ENCODE data around the gene HAGHL. TPM values are rescaled to one million over a fixed set of nuclear protein-coding genes. Genes with fewer than 3 reads are reported as not detected.
"Not testable (repeated sequence)": the region's sequence is repeated elsewhere in the genome, so short reads cannot be mapped to it uniquely, and the experiment has no call there.

The HAGHL gene
- total RNA-seq, 1 experiment from 2014 or later: 4.9 TPM

DNA sequence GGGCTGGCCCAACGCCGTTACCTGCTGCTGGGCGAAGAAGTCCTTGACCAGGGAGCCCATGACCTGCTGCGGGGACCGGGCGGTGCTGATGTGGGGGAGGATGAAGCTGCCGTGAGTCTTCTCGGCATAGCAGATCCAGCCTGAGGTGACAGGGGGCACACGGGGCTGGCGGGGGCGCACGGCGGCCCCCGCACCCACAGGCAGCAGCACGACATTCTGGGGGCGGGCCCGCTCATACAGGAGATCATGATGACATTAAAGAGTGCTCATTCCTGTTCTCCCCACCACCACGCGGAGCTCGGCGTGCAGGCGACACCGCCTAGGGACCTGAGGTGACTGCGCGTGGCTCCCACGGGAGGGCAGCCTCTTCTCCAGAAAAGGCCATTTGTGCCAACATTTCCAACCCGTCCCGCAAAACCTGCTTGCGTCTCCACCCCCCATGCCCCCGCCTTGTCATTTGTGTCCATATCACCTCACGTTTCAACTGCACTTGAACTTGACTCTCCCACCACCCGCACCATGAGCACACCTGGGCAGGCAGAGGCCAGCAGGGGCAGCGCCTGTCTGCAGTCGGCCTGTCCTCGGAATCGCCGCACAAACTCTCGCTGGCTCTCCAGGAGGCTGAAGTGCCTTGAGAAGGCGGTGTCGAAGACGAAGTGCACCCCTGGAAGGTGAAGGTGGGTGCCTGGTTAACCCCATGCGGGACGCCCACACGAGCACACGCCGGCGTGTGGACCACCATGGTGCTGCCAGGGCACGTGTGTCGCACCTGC lies 7.5 kb downstream of the HAGHL start:
- no peak for DNase-seq (ENCODE audit: low read depth)

GRCh38 chr16:734981-735881 lies 8.3 kb downstream of the HAGHL start:
- no peak for DNase-seq (ENCODE audit: low read depth)

DNA sequence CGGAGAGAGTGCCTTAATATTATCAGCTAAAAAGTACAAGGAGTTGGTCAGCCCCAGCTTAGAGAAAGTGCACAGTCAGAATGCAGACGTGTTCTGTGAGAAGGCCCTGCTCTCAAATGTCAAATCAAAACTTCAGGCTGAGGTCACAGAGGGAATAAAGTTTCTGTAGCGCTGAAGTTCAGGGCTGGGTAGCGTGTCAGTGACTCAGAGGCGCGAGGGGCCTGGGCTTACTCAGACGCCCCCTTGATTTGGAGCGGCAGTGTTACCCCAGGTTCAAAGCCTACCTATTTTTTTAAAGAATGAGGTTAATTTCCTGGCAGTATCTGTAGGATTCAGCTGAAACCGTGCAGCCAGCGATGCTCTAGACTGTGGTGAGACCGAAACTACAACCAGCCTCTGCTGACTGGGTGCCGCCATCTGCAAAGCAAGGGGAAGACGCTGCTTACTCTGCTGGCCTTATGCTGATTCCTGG lies 9.1 kb downstream of the HAGHL start:
- no peak for DNase-seq (ENCODE audit: low read depth)

- DNase-seq (ENCODE audit: low read depth): no peak
These were observed 10.1 kb downstream of the HAGHL start for GRCh38 chr16:736936-737481.

- DNase-seq (ENCODE audit: low read depth): no peak
These were observed 12.9 kb downstream of the HAGHL start for GRCh38 chr16:739560-740458.

GRCh38 chr16:740459-740763 lies 13.5 kb downstream of the HAGHL start:
- DNase-seq (ENCODE audit: low read depth): no peak

DNA sequence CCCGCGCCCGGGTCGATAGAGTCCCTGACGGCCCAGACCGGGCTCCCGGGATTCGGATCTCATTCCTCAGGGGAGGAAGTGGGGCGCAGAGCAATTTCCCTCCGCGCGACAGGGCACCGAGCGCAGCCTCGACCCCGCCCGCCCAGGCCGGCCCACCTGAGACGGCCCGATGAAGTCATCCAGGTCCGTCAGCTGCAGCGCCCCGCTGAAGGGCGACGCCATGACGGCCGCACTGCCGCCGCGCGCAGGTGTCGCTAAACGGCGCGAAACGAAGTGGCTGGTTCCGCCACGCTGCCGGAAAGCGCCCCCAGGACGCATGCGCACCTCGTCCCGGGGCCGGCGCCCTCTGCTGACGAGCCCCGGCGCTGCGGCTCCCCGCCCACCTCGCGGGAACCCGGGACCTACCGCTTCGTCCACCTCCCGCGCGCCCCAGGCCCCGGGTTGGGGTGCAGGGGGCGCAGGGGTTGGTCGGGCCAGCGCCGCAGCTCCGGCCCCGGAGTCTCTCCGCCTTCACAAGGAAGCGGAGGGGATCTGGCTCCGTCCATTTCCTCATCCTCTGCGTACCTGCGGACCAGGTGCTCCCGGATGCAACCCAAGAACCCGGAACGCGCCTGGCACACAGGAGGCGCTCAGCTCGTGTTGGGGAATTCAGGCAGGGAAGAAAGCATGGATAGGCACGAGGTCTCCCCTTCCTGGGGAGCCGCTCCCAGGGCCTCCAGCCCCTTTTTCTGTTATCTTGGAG lies 14.0 kb downstream of the HAGHL start, which contains the start of gene CIAO3:
TSS of gene CIAO3 (minus strand) at position 234 of the 742 bp plus-strand sequence. CDS start at position 222, 12 bp downstream.
- DNase-seq (ENCODE audit: low read depth): peak; percentile 82

GRCh38 chr16:741986-742629 lies 15.2 kb downstream of the HAGHL start:
- no peak for DNase-seq (ENCODE audit: low read depth)

- not testable (repeated sequence) for DNase-seq (ENCODE audit: low read depth)
These were observed 16.0 kb downstream of the HAGHL start for GRCh38 chr16:742894-743293.

DNA sequence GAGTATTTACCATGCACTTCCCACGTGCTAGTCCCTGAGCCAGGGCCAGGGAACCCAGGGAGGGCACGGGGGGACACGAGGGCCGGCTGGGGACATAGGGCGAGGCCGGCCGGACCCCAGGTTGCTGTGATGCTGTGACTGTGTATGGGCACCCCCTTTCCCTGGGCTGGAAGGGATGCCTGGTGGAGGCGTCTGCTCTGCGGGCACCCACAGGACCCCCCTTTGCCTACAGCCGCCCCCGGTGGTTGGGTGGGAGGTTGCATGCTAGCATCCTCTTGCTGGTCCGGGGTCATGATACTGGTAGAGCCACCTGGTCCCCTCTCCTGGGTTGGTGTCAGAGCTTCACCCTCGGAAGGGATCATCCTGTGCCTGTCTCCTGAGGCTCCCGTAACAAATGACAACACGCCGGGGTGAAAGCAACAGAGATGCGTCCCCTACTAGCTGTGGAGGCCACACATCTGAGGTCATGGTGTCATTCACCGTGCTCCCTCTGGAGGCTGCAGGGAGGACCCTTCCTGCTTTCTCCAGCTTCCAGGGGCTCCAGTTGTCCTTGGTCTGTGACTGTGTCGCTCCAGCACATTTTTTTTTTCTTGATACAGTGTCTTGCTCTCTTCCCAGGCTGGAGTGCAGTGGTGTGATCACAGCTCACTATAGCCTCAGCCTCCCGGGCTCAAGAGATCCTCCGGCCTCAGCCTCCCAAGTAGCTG lies 17.0 kb downstream of the HAGHL start:
- DNase-seq (ENCODE audit: low read depth): no peak

GRCh38 chr16:745739-746138 lies 18.8 kb downstream of the HAGHL start:
- no peak for DNase-seq (ENCODE audit: low read depth)

DNA sequence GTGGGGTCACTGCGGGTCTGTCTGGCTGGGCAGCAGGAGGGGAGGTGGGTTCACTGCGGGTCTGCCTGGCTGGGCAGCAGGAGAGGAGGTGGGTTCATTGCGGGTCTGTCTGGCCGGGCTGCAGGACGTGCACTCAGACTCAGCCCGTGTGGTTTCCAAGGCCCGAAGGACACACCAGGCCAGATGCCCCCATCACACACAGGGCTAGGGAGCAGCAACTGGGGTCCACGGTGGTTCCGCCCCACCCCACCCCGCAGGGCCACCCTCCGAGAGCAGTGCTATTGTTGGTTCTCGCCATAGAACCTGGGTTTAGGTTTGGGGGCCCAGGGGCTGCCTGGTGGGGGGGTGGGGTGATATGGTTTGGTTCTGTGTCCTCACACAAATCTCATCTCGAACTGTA lies 19.7 kb downstream of the HAGHL start:
- DNase-seq (ENCODE audit: low read depth): no peak

DNA sequence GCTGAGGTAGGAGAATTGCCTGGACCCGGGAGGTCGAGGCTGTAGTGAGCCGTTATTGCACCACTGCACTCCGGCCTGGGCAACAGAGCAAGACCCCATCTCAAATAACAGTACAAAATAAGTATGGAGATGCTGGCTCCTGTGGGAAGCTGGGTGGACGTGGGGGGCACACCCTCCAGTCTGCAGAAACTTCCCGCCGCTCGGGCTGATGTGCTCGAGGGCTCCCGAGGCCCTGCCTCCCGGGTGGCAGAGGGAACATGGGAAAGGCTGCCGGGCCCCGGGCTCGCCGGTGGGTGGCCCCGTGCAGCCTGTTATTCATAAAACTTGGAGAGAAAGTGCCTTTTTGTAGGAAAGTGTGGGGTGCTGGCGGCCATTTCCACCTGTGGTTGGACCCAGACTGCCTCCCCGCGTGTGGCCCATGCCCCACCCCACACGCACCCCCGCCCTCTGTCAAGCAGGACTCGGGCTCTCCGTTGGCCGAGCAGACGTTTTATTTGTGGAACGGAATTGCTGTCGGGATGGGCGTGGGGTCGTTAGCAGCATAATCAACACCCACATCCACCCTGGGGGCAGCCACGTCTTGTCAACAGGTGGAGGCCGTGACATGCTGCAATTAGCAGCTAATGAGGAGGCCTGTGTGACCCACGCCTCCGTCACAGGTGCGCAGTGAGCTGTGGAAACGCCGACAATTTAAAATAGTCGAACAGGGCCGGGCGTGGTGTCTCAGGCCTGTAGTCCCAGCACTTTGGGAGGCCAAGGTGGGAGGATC lies 21.3 kb downstream of the HAGHL start:
- DNase-seq (ENCODE audit: low read depth): no peak

GRCh38 chr16:749010-749409 lies 22.1 kb downstream of the HAGHL start:
- DNase-seq (ENCODE audit: low read depth): peak; percentile 42

- DNase-seq (ENCODE audit: low read depth): no peak
These were observed 23.6 kb downstream of the HAGHL start for GRCh38 chr16:750485-750884.

DNA sequence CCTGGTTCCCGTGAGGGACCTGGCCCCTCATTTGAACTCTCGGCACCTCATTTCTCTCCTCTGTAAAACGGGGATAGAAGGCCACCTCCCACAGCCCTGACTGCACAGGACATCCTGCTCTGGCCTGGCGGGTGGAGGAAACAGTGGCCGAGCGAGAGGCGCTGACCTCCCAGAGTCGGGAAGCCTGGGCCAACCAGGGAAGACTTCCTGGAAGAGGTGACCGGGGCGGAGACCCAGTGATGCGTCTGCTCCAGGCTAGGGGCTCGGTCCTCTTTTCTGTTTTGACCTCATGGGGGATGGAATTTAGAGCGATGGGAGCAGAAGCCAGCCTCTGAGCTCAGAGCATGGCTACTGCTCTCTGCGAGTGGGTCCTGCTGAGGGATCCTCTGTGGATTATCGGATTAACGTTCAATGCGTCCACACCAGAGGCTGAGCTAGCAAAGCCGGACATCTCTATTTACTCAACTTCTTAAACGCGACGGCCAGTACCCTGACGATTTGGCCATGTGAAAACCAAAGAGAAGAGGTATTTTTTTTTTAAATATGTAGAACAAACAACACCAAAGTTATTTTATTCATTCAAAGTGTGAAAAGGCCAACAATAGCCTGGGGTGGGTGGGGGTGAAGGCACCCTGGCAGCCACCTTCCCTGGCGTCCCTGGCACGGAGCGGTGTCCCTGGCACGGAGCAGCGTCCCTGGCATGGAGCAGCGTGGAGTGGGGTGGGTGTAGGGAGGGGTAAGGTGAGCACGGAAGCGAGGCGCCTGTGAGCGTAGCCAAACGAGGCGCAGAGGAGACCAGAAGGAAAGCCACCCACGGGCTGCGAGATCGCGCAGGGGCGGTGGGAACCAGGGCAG lies 24.5 kb downstream of the HAGHL start:
- DNase-seq (ENCODE audit: low read depth): no peak

DNA sequence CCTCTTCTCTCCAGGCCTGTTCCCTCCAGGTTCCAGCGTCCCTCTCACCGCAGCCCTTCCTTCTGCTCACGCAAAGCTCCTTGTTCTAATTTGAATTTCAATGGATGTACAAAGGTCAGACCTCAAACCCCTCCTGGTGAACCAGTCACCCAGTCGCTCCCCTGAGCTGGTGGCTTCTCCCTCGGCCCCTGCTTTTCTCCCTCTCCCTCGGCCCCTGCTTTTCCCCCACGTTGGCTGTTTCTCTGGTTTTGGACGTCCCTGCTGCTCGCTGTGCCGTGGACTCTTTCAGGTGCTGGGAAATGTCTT lies 25.1 kb downstream of the HAGHL start:
- DNase-seq (ENCODE audit: low read depth): no peak

DNA sequence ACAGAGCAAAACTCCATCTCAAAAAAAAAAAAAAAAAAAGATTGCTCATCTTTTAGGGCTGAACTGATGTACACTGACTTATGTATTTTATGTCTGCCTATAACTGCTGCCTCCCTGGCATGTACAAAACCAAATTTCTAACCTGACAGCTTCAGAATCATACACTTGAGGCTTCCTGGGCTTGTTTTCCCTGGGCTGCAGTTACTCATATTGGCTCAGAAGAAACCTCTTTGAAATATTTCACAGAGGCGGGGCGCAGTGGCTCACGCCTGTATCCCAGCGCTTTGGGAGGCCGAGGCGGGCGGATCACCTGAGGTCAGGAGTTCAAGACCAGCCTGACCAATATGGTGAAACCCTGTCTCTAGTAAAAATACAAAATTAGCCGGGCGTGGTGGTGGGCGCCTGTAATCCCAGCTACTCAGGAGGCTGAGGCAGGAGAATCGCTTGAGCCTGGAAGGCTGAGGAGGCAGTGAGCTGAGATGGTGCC lies 27.3 kb downstream of the HAGHL start:
- not testable (repeated sequence) for DNase-seq (ENCODE audit: low read depth)

Data from M059J (cell line).